Midbrain (tissue), 1 donor: ENCODE measurements around the gene UBFD1.
"Not testable (repeated sequence)": the region's sequence is repeated elsewhere in the genome, so short reads cannot be mapped to it uniquely, and the experiment has no call there.

Experiments used
- DNase-seq: peaks from one replicate; lab custom pipeline; 2025; lab: John Stamatoyannopoulos, UW

The UBFD1 gene

GRCh38 chr16:23527961-23528643, 29.4 kb upstream of the UBFD1 start:
- no peak for DNase-seq

GRCh38 chr16:23528644-23529310, 28.8 kb upstream of the UBFD1 start:
- no peak for DNase-seq

GRCh38 chr16:23530062-23530461, 27.5 kb upstream of the UBFD1 start:
- DNase-seq = no peak

GRCh38 chr16:23532448-23532847, 25.1 kb upstream of the UBFD1 start:
- DNase-seq = no peak

- no peak for DNase-seq
These were observed 22.4 kb upstream of the UBFD1 start for GRCh38 chr16:23534868-23535860.

GRCh38 chr16:23535901-23536300, 21.6 kb upstream of the UBFD1 start:
- no peak for DNase-seq

GRCh38 chr16:23537390-23537789, 20.1 kb upstream of the UBFD1 start:
- DNase-seq = no peak

GRCh38 chr16:23538919-23539278, 18.6 kb upstream of the UBFD1 start:
- no peak for DNase-seq

- no peak for DNase-seq
These were observed 17.3 kb upstream of the UBFD1 start for GRCh38 chr16:23539984-23540816.

- DNase-seq = not testable (repeated sequence)
These were observed 16.7 kb upstream of the UBFD1 start for GRCh38 chr16:23540817-23541178.

- no peak for DNase-seq
These were observed 13.1 kb upstream of the UBFD1 start for GRCh38 chr16:23544436-23544835.

GRCh38 chr16:23549938-23550337, 7.6 kb upstream of the UBFD1 start:
- DNase-seq = no peak

- no peak for DNase-seq
These were observed 5.4 kb upstream of the UBFD1 start for GRCh38 chr16:23552161-23552560.

GRCh38 chr16:23554536-23554935, 3.0 kb upstream of the UBFD1 start:
- DNase-seq = no peak

GRCh38 chr16:23557779-23558702, 514 bp downstream of the UBFD1 start:
- peak; percentile 25 for DNase-seq

GRCh38 chr16:23561586-23561985, 4.1 kb downstream of the UBFD1 start:
- no peak for DNase-seq

- no peak for DNase-seq
These were observed 5.0 kb downstream of the UBFD1 start for GRCh38 chr16:23562505-23562904.

GRCh38 chr16:23563186-23563585, 5.7 kb downstream of the UBFD1 start:
- DNase-seq = no peak

GRCh38 chr16:23564575-23565363, 7.2 kb downstream of the UBFD1 start:
- DNase-seq = peak; percentile 15

GRCh38 chr16:23566724-23567123, 9.2 kb downstream of the UBFD1 start:
- DNase-seq = no peak
